HPDE6-E6E7 (cell line): ENCODE measurements around the gene ADCY5.

Source experiments
- DNase-seq: peaks from one replicate; pipeline ENCODE4 v3.0.0; 2011; ENCODE audit warnings: missing footprints; ENCODE audit errors: extremely low spot score

ADCY5 gene

DNA sequence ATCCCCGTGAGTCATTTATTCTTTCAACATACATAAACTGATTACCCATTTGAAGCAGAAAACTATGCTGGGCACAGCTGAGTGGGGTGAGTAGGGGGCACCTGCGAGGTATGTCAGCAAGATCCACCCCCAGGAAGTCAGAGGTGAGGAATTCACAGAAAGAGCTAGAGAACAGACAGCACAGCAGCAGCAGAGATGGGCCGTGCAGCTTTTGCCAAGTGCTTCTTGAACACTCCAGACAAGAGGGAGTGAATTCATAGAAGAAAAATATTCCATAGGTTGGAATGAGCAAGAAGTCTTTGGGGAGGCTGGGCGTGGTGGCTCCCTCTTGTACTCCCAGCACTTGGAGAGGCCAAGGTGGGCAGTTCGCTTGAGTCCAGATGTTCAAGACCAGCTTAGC is 9.4 kb upstream of the ADCY5 start:
- DNase-seq = no peak

DNA sequence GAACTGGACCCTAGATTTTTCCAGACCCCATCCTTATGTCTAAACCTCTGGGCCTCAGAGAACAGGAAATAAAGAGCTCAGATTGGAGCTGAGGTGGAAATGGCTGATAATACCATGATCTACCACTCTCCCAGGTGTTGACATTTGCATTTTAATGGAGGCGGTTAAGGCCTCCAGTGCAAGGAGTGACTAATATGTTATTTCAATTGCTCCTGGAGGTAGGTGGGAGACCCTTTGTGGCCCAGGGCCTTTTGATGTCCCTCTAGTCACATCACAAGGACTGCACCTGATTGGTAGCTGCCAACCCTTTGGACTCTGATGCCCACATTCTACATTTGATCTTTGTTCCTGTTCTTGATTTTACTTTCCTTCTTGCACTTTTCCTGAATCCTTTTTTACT is 9.0 kb upstream of the ADCY5 start:
- no peak for DNase-seq

DNA sequence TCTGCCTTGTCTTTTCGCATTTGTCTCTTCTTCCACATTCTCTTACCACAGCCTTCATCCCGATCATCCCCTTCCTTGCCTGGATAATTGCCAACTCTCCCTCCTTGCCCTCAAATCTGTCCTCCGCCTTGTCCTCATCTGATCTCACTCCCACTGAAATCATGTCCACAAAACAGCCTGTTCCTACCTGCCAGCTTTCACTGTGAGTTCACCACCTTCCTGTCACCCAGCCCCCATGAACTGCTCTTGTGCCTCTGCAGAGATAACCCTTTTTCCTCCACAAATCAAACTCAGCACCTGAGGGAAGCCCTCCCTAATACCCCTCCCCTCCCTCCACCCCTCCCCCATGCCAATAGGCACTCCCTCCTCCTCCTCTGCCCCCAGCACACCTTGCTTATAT is 4.8 kb upstream of the ADCY5 start:
- DNase-seq = no peak

- DNase-seq = no peak
Measured at GRCh38 chr3:123451186-123451585, 2.3 kb upstream of the ADCY5 start.

DNA sequence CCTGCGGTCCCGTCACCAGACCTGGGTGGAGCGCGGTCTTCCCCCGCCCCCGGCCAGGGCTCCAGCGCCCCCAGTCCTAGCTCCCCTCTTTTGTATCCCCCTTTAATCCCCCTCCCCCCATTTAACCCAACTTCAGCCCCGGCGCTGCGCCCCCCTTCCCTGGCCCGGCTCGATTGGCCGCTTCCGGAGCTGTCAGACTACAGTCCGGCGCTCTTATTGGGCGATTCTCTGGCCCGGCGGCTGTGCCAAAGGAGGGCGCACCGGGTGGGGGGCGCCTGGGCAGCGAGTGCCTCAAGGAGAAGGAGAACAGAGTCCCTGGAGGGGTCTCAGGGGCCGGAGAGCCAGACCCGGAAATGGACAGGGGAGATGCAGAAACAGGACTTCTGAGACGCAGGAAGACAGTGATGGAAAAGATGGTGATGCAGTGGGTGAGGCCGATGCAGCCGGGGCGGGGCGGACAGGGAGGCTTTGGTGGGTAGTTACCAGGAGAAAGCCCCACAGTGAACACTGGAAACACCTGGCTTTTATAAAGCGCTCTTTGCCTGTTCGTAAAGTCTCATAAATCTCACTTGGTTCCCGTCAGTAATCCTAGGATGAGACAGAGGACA is 1.2 kb upstream of the ADCY5 start:
- no peak for DNase-seq

- no peak for DNase-seq
Measured at GRCh38 chr3:123449102-123449996, 459 bp upstream of the ADCY5 start.

- DNase-seq = no peak
Measured at GRCh38 chr3:123447749-123448517, 957 bp downstream of the ADCY5 start.

DNA sequence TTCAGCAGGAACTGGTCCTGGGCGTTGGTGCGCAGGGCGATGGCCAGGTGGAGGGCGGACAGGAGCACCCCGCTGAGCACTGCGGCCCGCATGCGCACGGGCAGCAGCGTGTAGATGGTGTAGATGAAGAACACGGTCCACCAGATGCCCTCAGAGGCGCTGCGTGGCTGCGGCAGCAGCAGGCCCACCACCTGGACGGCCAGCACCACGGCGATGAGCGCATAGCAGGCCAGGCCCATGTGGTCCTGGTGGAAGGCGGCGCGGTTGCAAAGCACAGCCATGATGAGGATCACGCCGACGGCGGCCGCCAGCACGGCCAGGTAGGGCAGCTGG is 1.5 kb downstream of the ADCY5 start:
- no peak for DNase-seq

- DNase-seq = no peak
Measured at GRCh38 chr3:123446610-123447109, 2.2 kb downstream of the ADCY5 start.

DNA sequence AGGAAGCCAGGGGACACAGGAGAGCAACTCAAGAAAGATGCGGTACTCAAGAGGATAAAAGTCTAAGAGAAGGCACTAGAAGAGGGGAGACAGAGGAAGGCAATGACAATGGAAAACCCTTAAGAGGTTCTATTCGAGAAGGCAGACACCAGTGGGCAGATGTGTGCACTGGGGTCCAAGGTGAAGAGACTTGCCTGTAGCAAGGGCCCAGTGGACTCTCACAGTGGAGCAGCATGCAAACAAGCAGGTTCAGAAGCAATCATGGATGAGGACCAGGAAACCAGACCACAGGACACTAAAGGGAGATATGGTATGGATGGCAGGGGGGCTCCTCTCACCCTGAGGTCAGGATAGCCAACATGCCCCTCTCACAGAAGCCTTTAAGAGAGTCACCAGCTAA is 2.7 kb downstream of the ADCY5 start:
- DNase-seq = no peak

- no peak for DNase-seq
Measured at GRCh38 chr3:123445702-123446101, 3.2 kb downstream of the ADCY5 start.

DNA sequence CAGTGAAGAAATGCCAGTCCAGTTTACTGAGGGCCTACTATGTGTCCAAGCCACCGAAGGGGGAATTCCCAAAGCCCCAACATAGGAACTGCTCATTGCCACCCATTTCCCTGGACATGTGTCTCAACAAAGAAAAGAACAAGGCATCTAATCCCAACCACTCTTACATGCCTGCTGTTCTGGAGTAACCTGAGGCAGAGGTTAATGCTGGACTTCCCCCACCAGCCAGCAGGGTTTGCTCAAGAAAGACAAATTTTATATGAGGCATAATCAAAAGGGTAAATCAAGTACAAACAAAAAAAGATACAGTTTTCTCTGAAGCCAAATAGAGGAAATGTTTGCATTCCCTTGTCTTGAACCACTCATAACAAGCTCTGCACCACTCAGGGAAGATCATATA is 4.1 kb downstream of the ADCY5 start:
- DNase-seq = no peak

DNA sequence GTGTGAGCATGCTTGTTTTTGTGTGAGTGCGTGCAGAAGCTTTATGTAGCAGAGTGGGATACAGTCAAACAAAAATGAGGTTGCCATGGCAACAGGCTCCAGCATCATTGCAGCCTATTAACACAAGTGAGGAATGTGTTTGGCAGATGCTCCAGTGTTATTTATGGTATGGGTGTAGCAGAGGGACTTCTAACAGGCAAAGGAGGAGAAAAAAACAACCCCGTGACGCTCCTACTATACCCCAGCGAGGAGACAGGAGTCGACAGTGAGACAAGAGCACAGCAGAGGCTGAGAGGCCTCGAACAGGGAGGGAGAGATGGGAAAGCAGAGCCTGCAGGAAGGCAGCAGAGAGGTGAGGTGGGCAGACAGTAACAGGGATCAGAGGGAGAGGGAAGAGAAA is 4.9 kb downstream of the ADCY5 start:
- no peak for DNase-seq

DNA sequence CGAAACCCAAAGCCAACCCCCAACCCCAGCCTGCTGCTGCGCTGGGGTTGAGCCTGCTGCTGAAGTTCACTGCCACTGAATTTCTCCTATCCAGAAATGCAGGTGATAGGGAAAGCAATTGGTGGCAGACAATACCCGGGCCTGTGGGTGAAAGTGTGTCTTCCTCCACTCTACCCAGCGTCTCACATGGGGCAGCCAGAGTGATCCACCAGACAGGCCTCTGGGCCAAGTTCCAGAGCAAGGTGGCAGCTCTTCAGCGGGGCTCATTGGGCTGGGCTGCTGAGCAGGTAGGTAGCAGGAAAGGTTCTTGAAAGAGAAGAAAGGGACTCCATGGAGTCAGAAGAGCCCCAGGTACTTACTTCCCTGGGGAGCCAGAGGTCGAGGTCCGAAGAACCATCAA is 6.0 kb downstream of the ADCY5 start:
- no peak for DNase-seq

GRCh38 chr3:123442125-123442524 is 6.8 kb downstream of the ADCY5 start:
- DNase-seq = no peak

GRCh38 chr3:123439806-123440580 is 8.9 kb downstream of the ADCY5 start:
- DNase-seq = no peak

DNA sequence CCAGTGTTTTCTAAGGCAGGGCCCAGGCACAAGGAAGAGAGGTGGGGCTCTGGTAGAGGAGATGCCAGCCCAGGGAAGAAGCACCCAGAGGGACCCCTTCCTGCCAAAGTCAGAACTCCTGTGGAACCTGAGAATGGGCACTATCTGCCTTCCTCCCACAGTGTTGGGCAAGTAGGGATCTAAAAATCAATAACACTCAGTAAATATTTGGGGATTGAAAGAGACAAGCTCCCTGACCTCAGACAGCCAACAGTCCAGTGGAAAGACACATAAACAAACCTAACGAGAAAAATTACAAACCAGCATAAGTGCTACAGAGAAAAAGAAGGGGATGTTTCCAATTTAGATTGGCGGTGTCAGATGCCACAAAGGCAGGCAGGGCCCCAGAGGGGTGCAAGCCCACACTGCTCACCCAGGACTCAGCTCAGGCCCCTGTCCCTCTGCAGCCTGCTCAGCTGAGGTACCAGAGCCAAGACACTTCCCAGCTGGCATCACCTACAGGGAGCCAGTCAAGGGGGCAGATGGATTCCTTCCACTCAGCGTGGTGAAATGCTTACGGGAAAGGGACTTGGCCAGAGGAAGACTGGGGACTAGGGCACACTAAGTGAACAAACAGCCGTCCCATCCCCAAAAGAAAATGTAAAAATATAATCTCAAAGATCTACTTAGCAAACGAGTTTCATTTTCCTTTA is 15.9 kb downstream of the ADCY5 start:
- no peak for DNase-seq

DNA sequence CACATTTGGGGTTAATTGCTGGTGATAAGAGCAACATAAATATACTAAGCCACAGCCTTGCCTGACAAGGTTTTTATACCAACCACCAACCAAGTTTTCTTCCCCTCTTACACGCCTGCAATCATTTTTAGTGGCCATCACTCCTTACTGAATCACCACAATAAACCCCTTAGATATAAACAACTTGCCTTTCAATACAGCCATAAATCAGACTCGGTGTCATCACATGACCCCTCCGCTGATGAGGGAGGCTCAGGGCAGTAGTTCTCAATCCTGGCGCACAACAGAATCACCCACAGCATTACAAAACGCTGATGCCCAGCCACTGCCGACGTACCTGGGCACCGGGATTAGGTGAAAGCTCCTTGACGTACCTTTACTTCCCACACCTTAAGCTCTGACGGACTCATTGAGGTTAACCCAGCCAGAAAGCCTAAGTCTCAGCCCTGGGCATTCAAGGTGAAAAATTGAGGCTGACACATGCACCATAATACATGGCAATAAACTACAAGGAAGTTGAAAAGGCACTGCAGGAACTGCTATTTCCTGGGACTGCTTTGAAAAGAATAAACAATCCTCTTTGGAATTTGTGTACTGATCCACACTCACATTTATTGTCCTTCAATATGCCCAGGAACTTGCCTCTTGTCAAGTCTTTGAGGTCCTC is 17.1 kb downstream of the ADCY5 start:
- DNase-seq = no peak

GRCh38 chr3:123431007-123431657 is 17.8 kb downstream of the ADCY5 start:
- no peak for DNase-seq

GRCh38 chr3:123430266-123430665 is 18.6 kb downstream of the ADCY5 start:
- no peak for DNase-seq
